ENCODE data around the gene ALKBH6. TPM values are rescaled to one million over a fixed set of nuclear protein-coding genes. Genes with fewer than 3 reads are reported as not detected.

ALKBH6 gene
- total RNA-seq, 1 donor from 2014 or later: 16.0 TPM

- Mint-ChIP-seq H3K4me3 (ENCODE audit: unreplicated experiment) (peak overlapping the region; percentile 66), H3K27ac (ENCODE audit: unreplicated experiment) (peak overlapping the region; percentile 29), H3K9me3 (ENCODE audit: unreplicated experiment) (no peaks in the 10 kb centered on the region), H3K27me3 (ENCODE audit: unreplicated experiment) (no peaks in the 10 kb centered on the region), H3K4me1 (ENCODE audit: unreplicated experiment) (peaks cover 27% of the 10 kb centered on the region), H3K36me3 (ENCODE audit: unreplicated experiment) (no peaks in the 10 kb centered on the region)
- DNase-seq (ENCODE audit: extremely low spot score, unreplicated experiment): no peak
- TF ChIP-seq CTCF (IDR thresholded peaks at IDR 0.05): no peak
Observed at GRCh38 chr19:36009633-36010379, 4.2 kb downstream of the ALKBH6 start.

- no peak for TF ChIP-seq CTCF (IDR thresholded peaks at IDR 0.05)
- H3K27ac Mint-ChIP-seq (ENCODE audit: unreplicated experiment): peak overlapping the region; percentile 29
- H3K9me3 Mint-ChIP-seq (ENCODE audit: unreplicated experiment): no peaks in the 10 kb centered on the region
- no peaks in the 10 kb centered on the region for H3K27me3 Mint-ChIP-seq (ENCODE audit: unreplicated experiment)
- peak; percentile 85 for DNase-seq (ENCODE audit: extremely low spot score, unreplicated experiment)
- peak overlapping the region; percentile 66 for H3K4me3 Mint-ChIP-seq (ENCODE audit: unreplicated experiment)
- peaks cover 22% of the 10 kb centered on the region for H3K4me1 Mint-ChIP-seq (ENCODE audit: unreplicated experiment)
- no peaks in the 10 kb centered on the region for H3K36me3 Mint-ChIP-seq (ENCODE audit: unreplicated experiment)
Observed at GRCh38 chr19:36009220-36009619, 4.8 kb downstream of the ALKBH6 start.

GRCh38 chr19:36008336-36008978 is 5.6 kb downstream of the ALKBH6 start, which contains the start of gene SYNE4:
Gene SYNE4, minus strand, starts transcription at chr19:36008813. Its CDS starts 132 bp downstream, at chr19:36008681.
- peak within 1 kb of the TSS; percentile 29 for H3K27ac Mint-ChIP-seq (ENCODE audit: unreplicated experiment)
- no peaks in the 10 kb centered on the region for H3K27me3 Mint-ChIP-seq (ENCODE audit: unreplicated experiment)
- peaks cover 16% of the 10 kb centered on the region for H3K4me1 Mint-ChIP-seq (ENCODE audit: unreplicated experiment)
- H3K4me3 Mint-ChIP-seq (ENCODE audit: unreplicated experiment): peak within 1 kb of the TSS; percentile 66
- DNase-seq (ENCODE audit: extremely low spot score, unreplicated experiment): no peak
- no peak for TF ChIP-seq CTCF (IDR thresholded peaks at IDR 0.05)
- H3K9me3 Mint-ChIP-seq (ENCODE audit: unreplicated experiment): no peaks in the 10 kb centered on the region
- H3K36me3 Mint-ChIP-seq (ENCODE audit: unreplicated experiment): no peaks in the 10 kb centered on the region

- no peak overlapping the region for H3K4me3 Mint-ChIP-seq (ENCODE audit: unreplicated experiment)
Observed at GRCh38 chr19:36006955-36007354, 7.1 kb downstream of the ALKBH6 start.

More at GRCh38 chr19:36006955-36007354, 7.1 kb downstream of the ALKBH6 start:
- no peaks in the 10 kb centered on the region for H3K9me3 Mint-ChIP-seq (ENCODE audit: unreplicated experiment)
- H3K27ac Mint-ChIP-seq (ENCODE audit: unreplicated experiment): no peak overlapping the region
- TF ChIP-seq CTCF (IDR thresholded peaks at IDR 0.05): no peak
- H3K4me1 Mint-ChIP-seq (ENCODE audit: unreplicated experiment): peaks cover 10% of the 10 kb centered on the region
- H3K36me3 Mint-ChIP-seq (ENCODE audit: unreplicated experiment): no peaks in the 10 kb centered on the region
- H3K27me3 Mint-ChIP-seq (ENCODE audit: unreplicated experiment): no peaks in the 10 kb centered on the region
- DNase-seq (ENCODE audit: extremely low spot score, unreplicated experiment): no peak
